HepG2 (cell line): ENCODE measurements around the gene KLHL5. TPM values are rescaled to one million over a fixed set of nuclear protein-coding genes. Genes with fewer than 3 reads are reported as not detected.

ENCODE experiments used
- ATAC-seq: fragments of 200-7000 bp; cut with Tn5 transposase; 3 replicates; pipeline ENCODE4 v1.9.1; 2020; ENCODE audit warnings: mild to moderate bottlenecking, moderate library complexity
- BruUV-seq: library from RNA; stranded (reverse); fragments of 400-500 nt; replicated peaks from 2 replicates; lab custom pipeline; 2021; lab: Mats Ljungman, UMichigan
- CTCF ChIA-PET: fragments of 300-600 bp; formaldehyde crosslinking; extraction: SDS; loops from one replicate; lab custom pipeline; 2021; ENCODE audit warnings: low total read pairs, inconsistent platforms, low intra/inter-chr PET ratio; lab: Yijun Ruan, JAX
- POLR2A ChIA-PET: fragments of 350-600 bp; sonication (Branson Sonifier 250); formaldehyde crosslinking; loops from one replicate; lab custom pipeline; 2020; ENCODE audit warnings: antibody characterized with exemption, inconsistent platforms; lab: Yijun Ruan, JAX
- DNase-seq: peaks from one replicate; pipeline ENCODE4 v3.0.0-alpha.2; 2015; ENCODE audit warnings: low spot score
- FAIRE-seq: peaks from 3 replicates; lab custom pipeline; 2011; peaks lifted over from hg19 to GRCh38; lab: Jason Lieb, UNC
- H2AFZ ChIP-seq: one replicate; pipeline ENCODE4 v1.6.1; 2011; ENCODE audit warnings: low read length, inconsistent platforms
- H3K27ac ChIP-seq: fragments of 300-600 bp; 3 replicates; pipeline ENCODE4 v1.8.0; 2011; ENCODE audit warnings: mixed run types, mild to moderate bottlenecking, mixed read lengths, low read length, inconsistent platforms; ENCODE audit not compliant: insufficient read depth; ENCODE audit errors: extremely low read length
- H3K27me3 ChIP-seq, 2 experiments: fragments of 200-600 bp in 1 of 2; 2 replicates in 1 of 2; 3 replicates in 1 of 2; pipeline versions ENCODE4 v1.6.0 to v1.8.0; 2011; ENCODE audit warnings: low read length in 2 of 2, mild to moderate bottlenecking in 2 of 2, moderate library complexity in 2 of 2, inconsistent platforms in 1 of 2; ENCODE audit not compliant: insufficient read depth in 2 of 2, control insufficient read depth in 1 of 2
- H3K36me3 ChIP-seq, 2 experiments: fragments of 200-600 bp in 1 of 2; replicated peaks in 1 of 2; 2 replicates in 1 of 2; 3 replicates in 1 of 2; pipeline versions ENCODE4 v1.5.1 to v1.8.0; 2011; ENCODE audit warnings: low read length in 2 of 2, inconsistent platforms in 1 of 2; ENCODE audit not compliant: insufficient read depth in 2 of 2, control insufficient read depth in 1 of 2
- H3K4me1 ChIP-seq: 2 replicates; pipeline ENCODE4 v1.5.1; 2012; ENCODE audit warnings: low read length, inconsistent platforms; ENCODE audit not compliant: insufficient read depth
- H3K4me2 ChIP-seq: 2 replicates; pipeline ENCODE4 v1.6.0; 2011; ENCODE audit warnings: low read depth, low read length, inconsistent platforms
- H3K4me3 ChIP-seq, 3 experiments: fragments of 200-600 bp in 1 of 3; sonication (generic), shearing (Covaris generic) in 1 of 3; replicated peaks in 1 of 3; 2 replicates each; pipeline ENCODE4 v1.5.1; 2011 to 2016; ENCODE audit warnings: low read length in 3 of 3, inconsistent platforms in 2 of 3, low read depth in 2 of 3, mild to moderate bottlenecking in 2 of 3, control low read depth in 1 of 3, mixed read lengths in 1 of 3; ENCODE audit not compliant: insufficient read depth in 1 of 3
- H3K79me2 ChIP-seq: one replicate; pipeline ENCODE4 v1.6.1; 2011; ENCODE audit warnings: low read length, inconsistent platforms; ENCODE audit not compliant: insufficient read depth
- H3K9ac ChIP-seq: 2 replicates; pipeline ENCODE4 v1.6.0; 2011; ENCODE audit warnings: mild to moderate bottlenecking, low read depth, low read length, inconsistent platforms; ENCODE audit not compliant: insufficient read depth
- H3K9me3 ChIP-seq: 2 replicates; pipeline ENCODE4 v1.5.1; 2012; ENCODE audit warnings: mild to moderate bottlenecking, low read length
- H4K20me1 ChIP-seq: 2 replicates; pipeline ENCODE4 v1.6.0; 2011; ENCODE audit warnings: inconsistent platforms, mild to moderate bottlenecking, low read length, moderate library complexity; ENCODE audit not compliant: insufficient read depth
- CAMTA2 ChIP-seq: sonication (generic); formaldehyde crosslinking; IDR thresholded peaks from 2 replicates; pipeline ENCODE4 v1.4.0; 2020; ENCODE audit warnings: mild to moderate bottlenecking, missing genetic modification reagents, borderline replicate concordance
- CBX5 ChIP-seq: sonication (generic); formaldehyde crosslinking; IDR thresholded peaks from 2 replicates; pipeline ENCODE4 v1.4.0; 2020; ENCODE audit warnings: missing genetic modification reagents, borderline replicate concordance
- HINFP ChIP-seq: sonication (generic); formaldehyde crosslinking; IDR thresholded peaks from 2 replicates; pipeline ENCODE4 v1.4.0; 2020; ENCODE audit warnings: low read depth, mild to moderate bottlenecking, missing genetic modification reagents
- MAFK ChIP-seq, 2 experiments: IDR thresholded peaks in 1 of 2; conservative IDR thresholded peaks in 1 of 2; 2 replicates each; pipeline ENCODE4 v1.6.1; 2011; ENCODE audit warnings: improper control_type of control experiment in 2 of 2, low read length in 2 of 2
- POGZ ChIP-seq: sonication (generic); formaldehyde crosslinking; IDR thresholded peaks from 2 replicates; pipeline ENCODE4 v1.4.0; 2020; ENCODE audit warnings: mild to moderate bottlenecking, missing genetic modification reagents
- ZNF232 ChIP-seq: sonication (generic); formaldehyde crosslinking; IDR thresholded peaks from 2 replicates; pipeline ENCODE4 v1.4.0; 2020; ENCODE audit warnings: missing genetic modification reagents, borderline replicate concordance
- in situ Hi-C: cut with HindIII; loops from 2 replicates; pipeline ENCODE4 v1.10.0; 2017; ENCODE audit warnings: low pct_unique_long_range_greater_than_20kb; ENCODE audit not compliant: extremely low pct_ligation_motif_present
- intact Hi-C: fragments of 100-400 bp; cut with micrococcal nuclease; formaldehyde crosslinking; loops from one replicate; pipeline ENCODE4 v1.10.0; 2022; ENCODE audit not compliant: unreplicated experiment
- polyA plus RNA-seq, 8 experiments: library from polyadenylated mRNA; depleted of rRNA in 3 of 8; stranded (reverse) in 7 of 8; unstranded in 1 of 8; fragments of >200 nt; fragmentation: Illumina TruSeq in 4 of 8; extraction: Trizol in 4 of 8; gene quantifications; 2 replicates each; pipeline versions ENCODE4 v1.2.1 to v1.2.3, GENCODE V29; 2011 to 2016; ENCODE audit warnings: low read depth in 4 of 8, missing spikeins in 1 of 8, mixed read lengths in 1 of 8; ENCODE audit not compliant: insufficient read depth in 1 of 8
- total RNA-seq, 5 experiments: library from RNA; depleted of rRNA; stranded (reverse); fragments of >200 nt; fragmentation: Illumina TruSeq; extraction: Trizol; gene quantifications; 2 replicates each; pipeline ENCODE4 v1.2.3, GENCODE V29; 2016; ENCODE audit warnings: low read depth in 1 of 5

KLHL5 gene
- total and polyA plus RNA-seq, 2 of the 13 experiments (the other 11 are each of a cell fraction or from before 2014, with no cell fraction given) = 36.2 to 38.7 TPM

DNA sequence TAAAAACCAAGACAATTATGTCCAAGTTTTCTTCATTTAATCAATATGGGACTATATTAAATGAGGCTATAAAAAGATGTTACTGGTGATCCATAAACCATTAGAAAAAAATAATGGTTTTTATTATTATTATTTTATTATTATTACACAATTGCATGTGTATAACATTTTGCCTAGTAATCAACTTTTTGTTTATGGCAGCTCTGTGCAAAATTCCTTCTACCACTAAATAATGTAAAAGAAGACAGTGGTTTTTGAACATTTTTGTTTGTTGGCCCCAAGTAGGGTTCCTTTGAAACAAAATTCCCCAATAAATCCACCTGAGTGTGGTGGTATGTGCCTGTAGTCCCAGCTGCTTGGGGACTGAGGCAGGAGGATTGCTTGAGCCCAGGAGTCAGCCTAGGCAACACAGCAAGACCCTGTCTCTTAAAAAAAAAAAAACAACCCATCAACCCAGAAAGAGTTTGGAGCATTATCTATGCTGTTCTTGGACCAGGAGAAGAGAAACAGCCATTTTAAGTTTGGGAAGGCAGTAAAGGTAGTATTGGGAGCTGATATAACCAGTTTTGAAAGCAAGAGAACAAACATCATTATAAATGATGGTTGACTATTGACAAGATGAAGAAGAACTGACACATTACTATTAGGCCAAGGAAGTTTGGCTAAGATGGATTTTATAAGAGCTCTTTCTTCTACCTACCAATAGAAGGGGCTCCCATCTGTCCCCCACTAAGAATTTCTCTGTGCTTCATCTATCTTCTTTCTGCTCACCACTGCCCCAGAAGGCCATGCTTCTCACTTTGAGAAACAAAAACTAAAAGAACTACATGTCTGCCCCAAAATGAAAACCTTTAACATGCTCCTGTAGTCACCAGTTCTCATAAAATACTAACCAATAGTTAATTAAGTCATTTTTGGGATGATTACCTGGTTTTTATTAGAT is 32.0 kb upstream of the KLHL5 start:
- ChIA-PET POLR2A (interaction anchor here (0.7 kb wide), 1 partner anchor 16 kb away, joined by 4 read pairs; no protein-coding TSS in a partner anchor), CTCF (no interaction called here)
- Histone ChIP-seq H3K4me1 (peaks cover 16% of the 10 kb centered on the region), H3K4me3 (no peak overlapping the region), H4K20me1 (no peaks in the 10 kb centered on the region), H3K27ac (no peak overlapping the region), H3K9me3 (no peaks in the 10 kb centered on the region), H2AFZ (no peak overlapping the region), H3K9ac (no peak overlapping the region), H3K79me2 (no peaks in the 10 kb centered on the region), H3K27me3 (no peaks in the 10 kb centered on the region), H3K4me2 (0 out of 2 replicates have a peak overlapping the region, but pooled peaks have one; percentile 39), H3K36me3 (no peaks in the 10 kb centered on the region)
- in situ Hi-C loops (no loop called here), intact Hi-C loops (no loop called here)
- TF ChIP-seq CAMTA2 (no peak), ZNF232 (CRISPR knock-in tag) (no peak), CBX5 (CRISPR knock-in tag) (no peak), MAFK (conservative IDR thresholded peaks at IDR 0.05 in 1 of 2, IDR thresholded peaks at IDR 0.05 in 1 of 2; ENCODE audit: low read length in 2 of 2) (0 out of 4 replicates have a peak, but pooled peaks of 1 of the 2 experiments have one; percentile 26), HINFP (CRISPR knock-in tag) (no peak), POGZ (CRISPR knock-in tag) (no peak)
- no TSS peak for BruUV-seq
- no peak for DNase-seq
- no peak for ATAC-seq
- no peak for FAIRE-seq
